ENCODE results near the gene SLCO2A1.

SLCO2A1 gene

DNA sequence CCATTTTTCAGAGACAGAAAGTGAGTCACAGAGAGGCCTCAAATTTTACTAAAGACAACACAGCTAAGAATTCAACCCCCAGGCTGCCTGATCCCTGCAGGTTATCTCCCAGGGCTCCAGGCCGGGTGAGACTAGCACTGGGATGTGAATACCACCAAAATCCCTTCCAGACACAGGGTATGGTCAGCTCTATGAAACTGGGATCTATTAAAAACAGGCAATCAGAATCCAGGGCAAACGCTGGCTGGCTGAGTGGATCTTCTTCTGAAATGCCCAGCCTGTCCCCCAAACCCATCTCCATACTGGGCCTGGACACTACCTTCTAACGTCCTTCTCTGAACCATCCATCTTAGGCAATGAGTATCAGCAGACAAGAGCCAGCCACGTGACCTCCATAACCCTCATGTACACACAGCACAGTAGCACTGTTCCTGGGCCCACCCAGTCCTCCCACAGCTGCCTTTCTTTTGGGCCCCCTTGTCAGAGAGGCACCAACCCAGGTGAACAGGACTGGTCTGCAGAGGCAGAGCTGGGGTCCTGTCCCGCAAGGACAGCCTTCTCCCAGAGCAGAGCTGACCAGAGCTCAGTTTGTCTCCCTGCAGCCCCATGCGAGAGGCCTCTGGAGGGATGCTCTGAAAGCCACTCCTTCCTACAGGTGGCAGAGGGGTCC is 135.9 kb downstream of the SLCO2A1 start:
- H3K9me3 ChIP-seq (ENCODE audit: control insufficient read depth, insufficient read depth, low read depth, low read length) = no peaks in the 10 kb centered on the region
- H3K4me1 ChIP-seq (ENCODE audit: control insufficient read depth, insufficient read depth, low read length) = peaks cover 7% of the 10 kb centered on the region
- no peaks in the 10 kb centered on the region for H3K36me3 ChIP-seq (ENCODE audit: control insufficient read depth, insufficient read depth, low read length)
- no peak overlapping the region for H3K9ac ChIP-seq (ENCODE audit: low read length)
- no peak overlapping the region for H3K27ac ChIP-seq (ENCODE audit: low read depth, low read length)
- H3K27me3 ChIP-seq (ENCODE audit: control insufficient read depth, insufficient read depth, low read length) = peaks cover 58% of the 10 kb centered on the region
- H3K4me3 ChIP-seq (ENCODE audit: low read depth, low read length) = peak overlapping the region; percentile 79

DNA sequence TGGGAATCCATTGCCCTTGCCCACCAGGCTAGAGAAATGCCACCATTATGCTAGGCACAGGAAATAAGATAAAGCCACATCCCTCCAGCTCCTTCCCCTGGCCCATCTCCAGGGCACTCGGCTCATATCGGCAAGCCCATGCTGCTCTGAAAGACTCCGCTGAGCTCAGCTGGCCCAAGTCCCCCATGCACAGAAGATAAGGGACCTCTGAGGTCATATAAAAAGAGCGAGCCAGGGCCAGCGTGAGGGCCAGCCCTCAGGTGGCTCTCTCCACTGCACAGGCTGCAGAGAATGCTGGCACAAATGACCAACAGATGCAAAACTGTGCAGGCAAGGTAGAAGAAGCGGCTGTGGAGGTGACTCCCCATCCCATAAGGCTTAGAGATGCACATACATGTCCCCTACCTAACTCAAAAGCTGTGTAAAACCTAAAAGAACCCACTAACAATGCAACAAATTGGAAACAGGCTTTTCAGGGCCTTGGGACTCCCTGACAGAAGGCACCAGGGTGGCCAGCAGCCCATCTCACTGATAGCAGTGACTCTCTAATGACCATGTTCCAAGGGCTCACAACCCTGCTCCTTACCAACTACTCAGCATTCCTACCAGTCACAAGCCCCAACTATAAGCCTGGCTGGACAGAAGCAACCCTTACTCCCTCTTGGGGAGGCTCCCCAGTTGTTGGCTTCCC is 137.0 kb downstream of the SLCO2A1 start:
- H3K9ac ChIP-seq (ENCODE audit: low read length) = no peak overlapping the region
- H3K9me3 ChIP-seq (ENCODE audit: control insufficient read depth, insufficient read depth, low read depth, low read length) = no peaks in the 10 kb centered on the region
- H3K27ac ChIP-seq (ENCODE audit: low read depth, low read length) = no peak overlapping the region
- no peaks in the 10 kb centered on the region for H3K36me3 ChIP-seq (ENCODE audit: control insufficient read depth, insufficient read depth, low read length)
- H3K4me3 ChIP-seq (ENCODE audit: low read depth, low read length) = no peak overlapping the region
- peaks cover 14% of the 10 kb centered on the region for H3K4me1 ChIP-seq (ENCODE audit: control insufficient read depth, insufficient read depth, low read length)
- peaks cover 52% of the 10 kb centered on the region for H3K27me3 ChIP-seq (ENCODE audit: control insufficient read depth, insufficient read depth, low read length)

- Histone ChIP-seq H3K9ac (ENCODE audit: low read length) (no peak overlapping the region), H3K4me1 (ENCODE audit: control insufficient read depth, insufficient read depth, low read length) (peaks cover 19% of the 10 kb centered on the region), H3K27me3 (ENCODE audit: control insufficient read depth, insufficient read depth, low read length) (peaks cover 43% of the 10 kb centered on the region), H3K36me3 (ENCODE audit: control insufficient read depth, insufficient read depth, low read length) (no peaks in the 10 kb centered on the region), H3K9me3 (ENCODE audit: control insufficient read depth, insufficient read depth, low read depth, low read length) (no peaks in the 10 kb centered on the region), H3K4me3 (ENCODE audit: low read depth, low read length) (no peak overlapping the region), H3K27ac (ENCODE audit: low read depth, low read length) (no peak overlapping the region)
Measured at GRCh38 chr3:133891662-133892378, 137.9 kb downstream of the SLCO2A1 start.

- no peak overlapping the region for H3K4me3 ChIP-seq (ENCODE audit: low read depth, low read length)
- H3K9ac ChIP-seq (ENCODE audit: low read length) = no peak overlapping the region
- no peaks in the 10 kb centered on the region for H3K9me3 ChIP-seq (ENCODE audit: control insufficient read depth, insufficient read depth, low read depth, low read length)
- peaks cover 36% of the 10 kb centered on the region for H3K27me3 ChIP-seq (ENCODE audit: control insufficient read depth, insufficient read depth, low read length)
- H3K36me3 ChIP-seq (ENCODE audit: control insufficient read depth, insufficient read depth, low read length) = no peaks in the 10 kb centered on the region
- H3K27ac ChIP-seq (ENCODE audit: low read depth, low read length) = no peak overlapping the region
- H3K4me1 ChIP-seq (ENCODE audit: control insufficient read depth, insufficient read depth, low read length) = peaks cover 19% of the 10 kb centered on the region
Measured at GRCh38 chr3:133890972-133891644, 138.6 kb downstream of the SLCO2A1 start.

GRCh38 chr3:133890037-133890436 is 139.7 kb downstream of the SLCO2A1 start:
- no peaks in the 10 kb centered on the region for H3K36me3 ChIP-seq (ENCODE audit: control insufficient read depth, insufficient read depth, low read length)
- H3K27ac ChIP-seq (ENCODE audit: low read depth, low read length) = no peak overlapping the region
- H3K27me3 ChIP-seq (ENCODE audit: control insufficient read depth, insufficient read depth, low read length) = peaks cover 27% of the 10 kb centered on the region
- peaks cover 19% of the 10 kb centered on the region for H3K4me1 ChIP-seq (ENCODE audit: control insufficient read depth, insufficient read depth, low read length)
- H3K9me3 ChIP-seq (ENCODE audit: control insufficient read depth, insufficient read depth, low read depth, low read length) = no peaks in the 10 kb centered on the region
- H3K9ac ChIP-seq (ENCODE audit: low read length) = no peak overlapping the region
- H3K4me3 ChIP-seq (ENCODE audit: low read depth, low read length) = no peak overlapping the region

GRCh38 chr3:133888726-133889340 is 140.9 kb downstream of the SLCO2A1 start:
- Histone ChIP-seq H3K9me3 (ENCODE audit: control insufficient read depth, insufficient read depth, low read depth, low read length) (no peaks in the 10 kb centered on the region), H3K27ac (ENCODE audit: low read depth, low read length) (no peak overlapping the region), H3K4me3 (ENCODE audit: low read depth, low read length) (no peak overlapping the region), H3K36me3 (ENCODE audit: control insufficient read depth, insufficient read depth, low read length) (no peaks in the 10 kb centered on the region), H3K9ac (ENCODE audit: low read length) (no peak overlapping the region), H3K27me3 (ENCODE audit: control insufficient read depth, insufficient read depth, low read length) (peaks cover 17% of the 10 kb centered on the region), H3K4me1 (ENCODE audit: control insufficient read depth, insufficient read depth, low read length) (peaks cover 15% of the 10 kb centered on the region)

DNA sequence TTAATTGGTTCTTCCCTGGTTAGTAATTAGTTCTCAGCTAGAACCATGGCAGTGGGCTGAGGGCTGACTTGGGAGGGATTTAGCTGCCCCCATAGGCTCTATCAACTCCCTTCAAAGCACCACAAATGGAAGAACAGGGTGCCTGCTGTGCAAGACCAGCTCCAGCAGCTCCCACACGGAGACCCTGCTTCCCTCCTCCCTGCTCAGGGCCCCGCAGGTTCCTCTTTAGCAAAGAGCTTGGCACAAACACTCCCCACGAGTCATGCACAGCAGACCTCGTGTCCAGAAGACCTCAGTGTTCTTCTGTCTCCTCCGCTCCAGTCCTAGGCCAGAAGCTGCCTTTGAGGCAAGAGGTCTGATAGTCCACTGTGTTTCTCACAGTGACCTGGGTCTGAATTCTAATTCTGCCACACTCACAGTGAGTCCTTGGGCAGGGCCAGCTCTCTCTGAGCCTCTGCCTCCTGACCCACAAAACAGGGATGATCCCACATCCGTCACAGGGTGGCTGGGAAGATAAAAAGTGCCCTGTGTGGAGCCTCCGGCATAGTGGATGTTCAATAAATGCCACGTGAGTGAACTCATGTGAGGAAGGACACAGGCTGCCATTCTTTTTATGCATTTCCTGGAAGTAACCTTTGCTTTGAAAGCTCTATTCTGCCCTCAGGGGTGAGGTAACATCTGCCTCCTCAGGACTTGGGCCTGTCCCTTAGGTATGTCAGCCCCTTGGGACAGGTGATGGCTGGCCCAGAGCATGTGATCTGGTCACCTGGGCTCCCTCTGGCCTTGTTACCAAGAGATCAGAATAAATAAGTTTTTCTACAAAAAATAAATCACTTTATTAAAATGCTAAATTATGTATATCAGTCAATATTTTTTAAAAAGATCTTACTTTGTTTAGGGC is 141.7 kb downstream of the SLCO2A1 start:
- Histone ChIP-seq H3K4me3 (ENCODE audit: low read depth, low read length) (no peak overlapping the region), H3K9me3 (ENCODE audit: control insufficient read depth, insufficient read depth, low read depth, low read length) (no peaks in the 10 kb centered on the region), H3K27me3 (ENCODE audit: control insufficient read depth, insufficient read depth, low read length) (peaks cover 9% of the 10 kb centered on the region; the same call in 1 of the 2 replicates), H3K36me3 (ENCODE audit: control insufficient read depth, insufficient read depth, low read length) (no peaks in the 10 kb centered on the region), H3K4me1 (ENCODE audit: control insufficient read depth, insufficient read depth, low read length) (peaks cover 11% of the 10 kb centered on the region; the same call in 1 of the 2 replicates), H3K27ac (ENCODE audit: low read depth, low read length) (no peak overlapping the region), H3K9ac (ENCODE audit: low read length) (no peak overlapping the region)

- Histone ChIP-seq H3K9ac (ENCODE audit: low read length) (no peak overlapping the region), H3K36me3 (ENCODE audit: control insufficient read depth, insufficient read depth, low read length) (no peaks in the 10 kb centered on the region), H3K4me3 (ENCODE audit: low read depth, low read length) (no peak overlapping the region), H3K4me1 (ENCODE audit: control insufficient read depth, insufficient read depth, low read length) (peaks cover 11% of the 10 kb centered on the region; the same call in 1 of the 2 replicates), H3K9me3 (ENCODE audit: control insufficient read depth, insufficient read depth, low read depth, low read length) (no peaks in the 10 kb centered on the region), H3K27ac (ENCODE audit: low read depth, low read length) (no peak overlapping the region), H3K27me3 (ENCODE audit: control insufficient read depth, insufficient read depth, low read length) (peaks cover 4% of the 10 kb centered on the region; the same call in 1 of the 2 replicates)
Measured at GRCh38 chr3:133887074-133887802, 142.5 kb downstream of the SLCO2A1 start.

DNA sequence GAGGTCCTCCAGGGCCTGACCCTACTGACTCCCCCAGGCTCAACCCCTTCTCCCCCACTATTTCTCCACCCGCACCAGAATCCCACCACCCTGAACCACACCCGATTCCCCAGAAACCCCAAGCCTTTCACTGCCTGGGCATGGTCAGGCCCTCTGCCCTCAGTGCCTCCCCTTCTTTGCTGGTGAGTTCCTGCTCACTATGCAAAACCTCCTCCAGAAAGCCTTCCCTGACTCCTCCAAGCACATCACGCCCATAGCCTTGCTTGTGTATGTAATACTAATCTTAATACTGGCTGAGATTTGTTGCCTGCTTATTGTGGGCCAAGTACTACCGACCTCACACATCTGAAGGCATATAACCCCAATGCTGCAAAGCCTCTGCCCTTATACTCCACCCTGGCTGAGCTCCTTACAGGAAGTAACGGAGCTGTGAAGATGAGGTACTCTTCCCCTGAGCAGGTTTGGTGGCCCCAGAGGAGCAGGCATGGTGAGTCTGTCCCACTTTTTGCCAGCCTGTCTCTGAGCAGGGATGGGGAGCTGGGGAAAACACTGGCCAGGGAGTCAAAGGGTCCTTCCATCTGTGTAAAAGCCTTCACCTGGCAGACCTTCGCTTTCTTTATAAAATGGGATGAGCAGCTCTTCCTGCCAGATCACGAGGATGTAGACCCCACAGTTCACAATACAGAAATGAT is 143.5 kb downstream of the SLCO2A1 start:
- Histone ChIP-seq H3K4me1 (ENCODE audit: control insufficient read depth, insufficient read depth, low read length) (peaks cover 11% of the 10 kb centered on the region; the same call in 1 of the 2 replicates), H3K4me3 (ENCODE audit: low read depth, low read length) (no peak overlapping the region), H3K27ac (ENCODE audit: low read depth, low read length) (no peak overlapping the region), H3K27me3 (ENCODE audit: control insufficient read depth, insufficient read depth, low read length) (no peaks in the 10 kb centered on the region), H3K36me3 (ENCODE audit: control insufficient read depth, insufficient read depth, low read length) (no peaks in the 10 kb centered on the region), H3K9ac (ENCODE audit: low read length) (no peak overlapping the region), H3K9me3 (ENCODE audit: control insufficient read depth, insufficient read depth, low read depth, low read length) (no peaks in the 10 kb centered on the region)

Measured in HUES6 (cell line).